ENCODE results near the gene MICOS13.

The MICOS13 gene

DNA sequence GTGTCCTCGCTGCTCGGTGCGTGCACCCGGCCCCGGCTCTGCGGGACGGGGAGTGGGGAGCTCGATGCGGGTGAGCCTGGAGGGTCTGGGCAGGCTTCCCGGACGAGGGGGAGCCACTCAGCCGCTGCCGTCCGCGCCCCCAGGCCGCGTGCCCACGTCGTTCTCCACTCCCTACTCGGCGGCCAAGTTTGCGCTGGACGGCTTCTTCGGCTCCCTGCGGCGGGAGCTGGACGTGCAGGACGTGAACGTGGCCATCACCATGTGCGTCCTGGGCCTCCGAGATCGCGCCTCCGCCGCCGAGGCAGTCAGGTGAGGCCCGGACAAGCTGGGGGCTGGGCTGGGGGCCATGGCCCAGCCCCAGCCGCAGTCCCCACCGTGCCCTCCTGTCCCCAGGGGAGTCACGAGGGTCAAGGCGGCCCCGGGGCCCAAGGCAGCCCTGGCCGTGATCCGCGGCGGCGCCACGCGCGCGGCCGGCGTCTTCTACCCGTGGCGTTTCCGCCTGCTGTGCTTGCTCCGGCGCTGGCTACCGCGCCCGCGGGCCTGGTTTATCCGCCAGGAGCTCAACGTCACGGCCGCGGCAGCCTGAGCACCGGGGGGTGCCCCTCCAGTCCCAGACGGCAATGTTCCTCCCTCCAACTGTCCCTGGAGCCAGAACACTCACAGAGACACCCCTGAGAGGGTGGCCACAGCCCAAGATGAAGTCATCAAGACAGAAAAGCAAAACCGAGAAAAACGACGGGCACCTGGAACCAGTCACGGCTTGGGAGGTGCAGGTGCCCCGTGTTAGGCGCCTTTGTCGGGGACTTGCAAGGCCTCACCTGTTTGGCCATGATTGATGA lies 7.3 kb upstream of the MICOS13 start:
- in situ Hi-C loops (cut with MboI; ENCODE audit: low sequenced_read_pairs), result no loop called here

DNA sequence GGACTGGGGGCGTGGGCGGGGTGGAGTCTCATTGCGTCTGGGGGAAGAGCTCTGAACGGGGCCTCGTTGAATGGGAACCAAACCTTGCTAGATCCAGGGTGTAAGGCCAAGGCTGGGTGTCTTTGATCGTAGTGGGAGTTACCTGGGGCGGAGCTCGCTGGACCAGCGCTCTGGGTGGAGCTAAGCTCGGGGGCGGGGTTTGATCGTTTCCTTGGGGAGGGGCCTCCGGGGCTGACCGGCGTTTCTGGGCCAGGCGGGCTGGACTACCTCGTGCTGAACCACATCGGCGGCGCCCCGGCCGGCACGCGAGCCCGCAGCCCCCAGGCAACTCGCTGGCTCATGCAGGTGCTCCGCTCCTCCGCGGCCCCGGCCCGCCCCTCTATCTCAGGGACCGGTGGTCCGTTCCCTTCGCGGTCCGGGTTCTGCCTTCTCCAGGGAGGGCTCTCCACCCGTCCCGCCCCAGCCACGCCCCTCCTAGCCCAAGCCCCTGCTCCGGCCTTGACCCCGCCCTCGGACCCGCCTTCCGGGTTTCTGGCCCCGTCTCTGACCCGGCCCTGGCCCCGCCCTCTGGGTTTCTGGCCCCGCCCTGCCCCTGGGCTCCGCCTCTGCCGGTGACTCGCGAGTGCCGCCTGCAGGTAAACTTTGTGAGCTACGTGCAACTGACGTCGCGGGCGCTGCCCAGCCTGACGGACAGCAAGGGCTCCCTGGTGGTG lies 6.5 kb upstream of the MICOS13 start:
- in situ Hi-C loops (cut with MboI; ENCODE audit: low sequenced_read_pairs), result no loop called here

DNA sequence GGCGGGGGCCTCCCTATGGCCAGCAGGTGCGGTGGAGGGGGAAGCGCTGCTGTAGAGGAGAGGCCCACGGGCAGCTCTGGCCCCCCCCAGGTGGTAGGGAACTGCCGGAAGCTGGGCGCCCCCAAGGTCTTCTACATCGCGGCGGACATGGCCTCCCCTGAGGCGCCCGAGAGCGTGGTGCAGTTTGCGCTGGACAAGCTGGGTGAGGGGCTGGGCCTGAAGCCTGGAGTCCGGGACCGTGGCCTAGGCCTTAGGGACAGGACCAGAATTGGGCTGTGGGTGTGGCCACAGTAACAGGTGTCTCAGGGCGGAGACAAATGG lies 6.0 kb upstream of the MICOS13 start:
- in situ Hi-C loops (cut with MboI; ENCODE audit: low sequenced_read_pairs), result no loop called here

DNA sequence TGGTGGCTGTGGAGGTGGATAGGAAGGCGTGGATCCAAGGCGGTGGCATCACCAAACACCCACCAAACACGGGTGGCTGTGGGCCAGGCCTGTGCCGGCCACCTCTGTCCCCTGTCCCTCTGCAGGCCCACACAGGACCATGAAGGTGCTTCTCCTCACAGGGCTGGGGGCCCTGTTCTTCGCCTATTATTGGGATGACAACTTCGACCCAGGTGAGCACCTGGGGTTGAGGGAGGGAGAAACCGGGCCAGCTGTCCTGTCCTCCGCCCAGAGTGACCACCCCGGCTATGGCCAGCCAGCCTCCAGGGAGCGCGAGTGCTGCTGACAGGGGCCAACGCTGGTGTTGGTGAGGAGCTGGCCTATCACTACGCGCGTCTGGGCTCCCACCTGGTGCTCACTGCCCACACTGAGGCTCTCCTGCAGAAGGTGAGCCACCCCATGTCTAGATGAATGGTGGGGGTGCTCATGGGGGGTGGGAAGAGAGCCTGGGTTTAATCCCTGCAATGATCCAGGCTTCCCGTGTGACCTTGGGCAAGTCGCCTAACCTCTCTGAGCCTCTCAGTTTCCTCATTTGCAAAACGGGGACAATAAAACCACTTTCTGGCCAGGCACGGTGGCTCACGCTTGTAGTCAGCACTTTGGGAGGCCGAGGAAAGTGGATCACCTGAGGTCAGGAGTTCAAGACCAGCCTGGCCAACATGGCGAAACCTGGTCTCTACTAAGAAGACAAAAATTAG lies 4.5 kb upstream of the MICOS13 start:
- in situ Hi-C loops (cut with MboI; ENCODE audit: low sequenced_read_pairs), result no loop called here

DNA sequence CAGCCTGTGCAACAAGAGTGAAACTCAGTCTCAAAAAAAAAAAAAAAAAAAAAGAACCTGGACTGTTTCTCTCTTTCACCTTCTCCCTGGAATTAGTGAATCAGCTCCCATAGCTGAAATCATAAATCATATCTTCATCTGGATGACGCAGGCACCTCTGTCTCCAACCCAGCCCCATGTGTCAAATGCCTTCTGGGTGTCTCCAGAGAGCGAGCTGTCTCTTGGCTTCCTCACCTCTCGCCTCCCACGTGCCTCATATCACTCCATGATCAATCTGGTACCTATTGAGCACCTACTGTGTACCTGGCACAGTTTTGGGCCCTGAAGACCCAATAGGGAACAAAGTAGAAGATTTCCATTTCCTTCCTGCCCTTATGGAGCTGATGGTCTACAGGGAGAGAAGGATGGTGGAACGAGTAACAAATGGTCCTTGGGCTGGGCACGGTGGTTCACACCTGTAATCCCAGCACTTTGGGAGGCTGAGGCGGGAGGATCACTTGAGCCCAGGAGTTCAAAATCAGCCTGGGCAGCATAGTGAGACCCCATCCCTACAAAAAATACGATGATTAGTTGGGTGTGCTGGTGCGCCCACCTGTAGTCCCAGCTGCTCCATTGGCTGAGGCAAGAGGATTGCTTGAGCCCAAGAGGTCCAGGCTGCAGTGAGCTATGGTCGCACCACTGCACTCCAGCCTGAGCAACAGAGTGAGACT lies 3.0 kb upstream of the MICOS13 start:
- in situ Hi-C loops (cut with MboI; ENCODE audit: low sequenced_read_pairs), result no loop called here

DNA sequence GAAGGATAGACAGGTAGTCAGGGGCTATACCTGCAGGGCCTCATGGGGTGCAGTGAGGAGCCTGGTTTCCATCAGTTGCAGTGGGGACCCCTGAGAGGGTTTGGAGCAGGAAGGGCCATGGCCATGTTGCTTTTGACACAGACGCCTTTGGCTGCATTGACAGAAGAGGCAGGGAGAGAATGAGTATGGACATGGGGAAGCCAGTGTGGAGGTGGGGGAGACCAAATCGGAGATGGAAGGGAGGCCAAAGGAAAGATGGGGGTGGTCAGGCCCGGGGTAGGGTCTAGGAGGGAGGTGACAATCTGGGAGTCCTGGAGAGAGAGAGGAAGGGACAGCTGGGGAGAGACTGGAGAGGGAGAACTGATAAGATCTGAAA lies 1.8 kb upstream of the MICOS13 start:
- in situ Hi-C loops (cut with MboI; ENCODE audit: low sequenced_read_pairs), result no loop called here

DNA sequence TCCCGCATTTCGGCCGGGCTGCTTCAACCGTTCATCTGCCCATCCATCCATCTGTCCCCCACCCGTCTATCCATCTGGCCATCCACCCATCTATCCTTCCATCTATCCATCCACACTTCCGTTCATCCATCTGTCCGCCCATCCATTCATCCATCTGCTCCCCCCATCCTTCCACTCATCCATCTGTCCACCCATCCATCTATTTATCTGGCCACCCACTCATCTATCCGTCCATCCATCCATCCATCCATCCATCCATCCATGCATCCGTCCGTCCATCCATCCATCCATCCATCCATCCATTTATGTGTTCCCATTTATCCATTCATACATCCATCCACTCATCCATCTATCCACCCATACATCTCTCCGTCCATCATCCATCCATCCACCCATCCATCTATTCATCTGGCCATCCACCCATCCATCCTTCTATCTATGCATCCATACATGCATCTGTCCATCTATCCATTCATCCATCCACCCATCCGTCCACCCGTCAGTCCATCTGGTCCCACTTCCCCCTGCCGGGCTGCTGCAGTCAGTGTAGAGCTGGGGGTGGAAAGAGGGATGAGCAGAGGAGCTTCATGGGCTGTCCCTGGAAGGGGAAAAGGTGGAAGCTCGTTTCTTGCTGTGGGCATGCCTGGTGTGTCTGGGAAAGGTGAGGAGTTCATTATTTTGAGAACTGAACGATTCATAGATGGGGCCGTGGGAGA lies 1.2 kb upstream of the MICOS13 start:
- in situ Hi-C loops (cut with MboI; ENCODE audit: low sequenced_read_pairs), result no loop called here

DNA sequence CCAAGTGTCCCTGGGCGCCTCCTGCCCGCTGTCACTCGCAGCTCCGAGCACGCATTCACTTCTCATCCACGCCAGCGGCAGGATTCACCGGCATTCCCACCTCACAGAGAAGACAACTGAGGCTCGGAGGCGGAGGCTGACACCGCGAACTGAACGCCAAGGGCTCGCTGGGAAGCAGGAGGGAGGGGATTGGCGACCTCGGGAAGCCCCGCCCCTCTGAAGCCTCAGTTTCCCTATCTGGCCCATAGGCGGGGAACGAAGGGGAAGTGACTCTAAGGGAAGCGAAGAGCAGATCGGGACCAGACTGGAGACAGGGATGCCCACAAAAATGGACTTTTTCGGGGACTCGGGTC lies 256 bp downstream of the MICOS13 start:
- in situ Hi-C loops (cut with MboI; ENCODE audit: low sequenced_read_pairs), result no loop called here

DNA sequence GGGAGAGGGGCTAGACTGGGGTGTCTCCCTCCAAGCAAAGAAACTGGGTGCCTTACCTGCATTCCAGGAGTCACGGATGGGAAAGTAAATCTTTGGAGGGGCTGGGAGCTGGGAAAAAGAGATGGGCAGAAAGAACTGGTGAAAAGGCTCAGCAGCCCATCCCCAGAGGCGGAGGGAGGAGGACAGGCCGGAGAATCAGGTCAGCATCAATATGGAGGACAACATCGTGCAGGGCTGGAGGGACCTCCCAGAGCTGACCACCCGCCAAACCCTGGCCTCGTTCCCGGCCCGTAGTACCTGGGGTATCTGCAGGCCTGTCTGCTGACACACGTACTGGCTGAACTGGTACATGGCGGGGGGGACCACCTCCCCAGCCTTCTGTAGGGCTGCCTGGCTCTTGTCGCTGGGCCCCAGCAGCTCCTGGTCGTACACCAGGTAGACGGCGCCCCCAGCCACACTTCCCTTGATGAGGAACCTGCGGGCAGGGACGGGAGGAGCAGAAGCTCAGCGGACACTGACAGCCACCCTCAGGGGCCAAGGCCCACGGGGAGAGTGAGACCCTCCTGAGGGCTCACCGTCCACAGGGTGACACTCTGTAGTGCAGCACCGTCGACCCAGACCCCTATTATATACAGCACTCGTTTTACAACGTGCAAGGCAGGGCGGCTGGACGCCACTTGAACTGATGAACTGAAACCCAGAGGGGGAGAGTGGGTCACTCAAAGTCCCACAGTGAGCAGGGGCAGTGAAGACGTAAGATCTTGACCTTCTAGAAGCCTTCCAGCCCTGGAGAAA lies 830 bp downstream of the MICOS13 start:
- in situ Hi-C loops (cut with MboI; ENCODE audit: low sequenced_read_pairs), result no loop called here

DNA sequence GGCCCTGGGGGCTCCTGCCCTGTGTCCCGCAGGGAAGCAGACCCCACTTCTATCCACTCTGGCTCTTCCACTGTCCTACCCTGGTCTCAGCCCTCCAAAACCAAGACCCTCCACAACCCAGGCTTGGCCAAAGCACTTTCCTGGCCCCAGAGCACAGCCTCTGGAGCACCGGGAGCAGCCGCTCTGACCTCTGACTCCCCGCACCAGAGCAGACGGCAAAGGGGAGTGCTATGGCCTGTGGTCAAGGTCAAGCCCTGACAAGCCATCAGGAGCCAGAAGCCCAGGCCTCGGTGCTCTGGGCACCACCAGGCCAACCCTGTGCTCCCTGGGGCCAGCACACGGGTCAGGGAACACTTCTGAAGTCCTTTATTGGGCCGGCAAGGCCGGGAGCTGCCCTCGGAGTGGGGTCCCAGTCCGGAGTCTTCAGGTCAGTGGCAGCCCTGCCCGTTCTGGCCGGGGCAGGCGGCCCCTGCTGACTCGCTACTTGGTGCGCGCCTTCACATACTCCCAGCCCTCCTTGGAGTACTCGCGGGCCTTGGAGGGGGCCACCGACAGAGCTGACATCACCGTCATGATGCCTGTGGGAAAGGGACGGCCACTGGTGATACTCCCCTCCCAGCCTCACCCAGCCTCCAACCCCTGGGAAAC lies 2.1 kb downstream of the MICOS13 start:
- in situ Hi-C loops (cut with MboI; ENCODE audit: low sequenced_read_pairs), result no loop called here

DNA sequence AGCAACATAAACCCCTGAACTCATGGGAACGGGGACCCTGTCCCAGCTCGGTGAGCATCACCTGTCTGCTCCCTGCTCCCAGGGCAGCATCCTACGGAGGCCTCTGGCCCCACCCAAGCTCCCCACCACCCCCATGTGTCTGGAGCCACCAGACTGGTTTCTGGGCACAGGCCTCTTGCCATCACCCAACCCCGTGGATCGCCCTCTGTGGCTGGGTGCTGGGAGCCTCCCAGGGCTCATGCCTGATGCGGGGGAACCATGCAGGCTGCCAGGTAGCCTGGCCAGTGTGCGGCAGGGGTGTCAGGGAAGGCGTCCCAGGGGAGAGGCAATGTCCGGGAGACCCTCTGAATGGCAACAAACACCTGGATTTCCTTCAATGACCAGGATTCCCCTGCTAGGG lies 2.7 kb downstream of the MICOS13 start:
- in situ Hi-C loops (cut with MboI; ENCODE audit: low sequenced_read_pairs), result no loop called here

DNA sequence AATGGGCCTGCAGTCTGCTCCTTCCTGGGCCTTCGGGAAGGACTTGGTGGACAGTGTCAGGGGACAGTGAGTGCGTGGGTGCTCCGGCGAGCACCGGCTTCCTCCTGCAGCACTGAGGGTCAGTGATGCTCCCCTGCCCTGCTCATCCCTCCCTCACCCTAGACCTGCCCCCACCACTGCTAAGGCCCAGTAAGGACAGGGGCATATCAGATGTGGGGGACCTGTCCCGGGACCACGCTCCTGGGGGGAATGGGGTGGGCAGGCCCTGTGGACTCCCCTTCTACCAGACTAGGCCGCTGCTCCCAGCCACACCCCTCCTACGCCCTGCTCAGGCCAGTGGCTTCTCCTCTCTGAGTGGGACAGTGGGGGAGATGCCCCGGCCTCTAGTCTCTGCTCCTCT lies 3.2 kb downstream of the MICOS13 start:
- in situ Hi-C loops (cut with MboI; ENCODE audit: low sequenced_read_pairs), result no loop called here

DNA sequence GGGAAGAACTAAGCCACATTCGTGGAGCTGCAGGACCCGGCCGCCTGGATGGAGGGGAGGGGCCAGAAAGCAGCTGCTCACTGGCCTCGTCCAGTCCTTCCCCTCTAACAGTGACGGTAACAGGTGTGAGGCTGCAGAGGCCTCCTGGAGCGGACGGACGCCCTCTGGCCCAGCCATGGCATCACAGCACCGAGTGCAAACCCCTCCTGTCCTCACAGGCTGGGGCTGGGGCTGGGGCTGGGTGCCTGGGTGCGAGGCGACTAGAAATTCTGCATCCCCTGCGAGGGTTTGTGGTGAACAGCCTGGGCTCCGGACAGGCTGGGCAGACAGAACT lies 3.6 kb downstream of the MICOS13 start:
- in situ Hi-C loops (cut with MboI; ENCODE audit: low sequenced_read_pairs), result no loop called here

DNA sequence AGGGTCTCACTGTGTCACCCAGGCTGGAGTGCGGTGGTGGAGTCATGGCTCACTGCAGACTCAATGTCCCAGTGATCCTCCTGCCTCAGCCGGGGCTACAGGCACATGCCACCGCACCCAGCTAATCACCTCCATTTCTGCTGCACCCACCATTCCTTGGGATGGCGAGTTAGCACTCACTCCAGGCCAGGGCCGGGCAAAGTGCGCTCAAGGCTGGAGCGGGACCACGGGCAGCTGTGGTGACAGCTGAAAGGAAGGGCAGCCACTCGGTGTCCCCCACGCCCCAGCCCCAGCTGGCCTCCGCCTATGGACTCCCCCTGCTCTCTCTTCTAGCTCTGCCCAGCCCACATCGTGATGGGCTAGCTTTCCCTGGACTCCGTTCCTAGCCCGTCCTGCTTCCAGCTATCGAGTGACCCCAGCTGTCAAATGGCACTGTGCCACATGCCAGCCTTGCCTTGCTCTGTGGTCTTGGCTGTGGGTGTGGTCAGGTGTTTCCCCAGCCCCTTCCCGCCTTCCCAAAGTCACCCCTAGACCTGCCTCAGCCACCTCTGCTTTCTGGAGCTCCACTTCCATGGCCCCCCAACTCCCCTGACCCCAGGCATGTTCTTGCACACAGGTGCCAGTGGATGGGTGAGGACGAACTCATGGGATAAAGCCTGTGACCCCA lies 4.1 kb downstream of the MICOS13 start:
- in situ Hi-C loops (cut with MboI; ENCODE audit: low sequenced_read_pairs), result no loop called here

DNA sequence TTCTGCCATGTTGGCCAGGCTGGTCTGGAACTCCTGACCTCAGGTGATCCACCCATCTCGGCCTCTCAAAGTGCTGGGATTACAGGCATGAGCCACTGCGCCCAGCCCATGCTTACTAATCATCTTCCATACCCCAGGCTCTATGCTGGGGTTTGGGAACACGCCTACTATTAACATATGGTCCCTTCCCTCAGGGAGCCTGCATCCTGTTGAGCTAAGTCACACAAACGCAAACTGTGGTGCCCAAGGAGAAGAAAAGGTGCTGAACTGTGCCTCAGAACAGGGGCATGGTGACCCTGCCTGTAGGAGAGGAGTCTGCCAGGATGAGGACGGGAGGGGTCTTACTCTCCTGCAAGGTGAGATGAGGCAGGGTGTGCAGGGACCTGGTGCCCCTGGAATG lies 5.6 kb downstream of the MICOS13 start:
- in situ Hi-C loops (cut with MboI; ENCODE audit: low sequenced_read_pairs), result no loop called here

DNA sequence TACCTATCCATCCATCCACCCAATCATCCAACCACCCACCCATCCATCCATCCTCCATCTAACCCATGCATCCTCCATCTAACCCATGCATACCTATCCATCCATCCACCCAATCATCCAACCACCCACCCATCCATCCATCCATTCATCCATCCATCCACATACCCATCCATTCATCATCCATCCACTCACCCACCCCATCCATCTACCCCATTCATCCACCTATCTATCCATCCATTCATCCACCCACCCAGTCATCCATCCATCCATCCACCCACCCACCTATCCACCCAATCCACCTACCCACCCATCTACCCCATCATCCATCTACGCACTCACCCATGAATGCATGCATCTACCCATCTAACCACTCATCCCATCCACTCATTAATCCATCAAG lies 6.6 kb downstream of the MICOS13 start:
- in situ Hi-C loops (cut with MboI; ENCODE audit: low sequenced_read_pairs), result no loop called here

DNA sequence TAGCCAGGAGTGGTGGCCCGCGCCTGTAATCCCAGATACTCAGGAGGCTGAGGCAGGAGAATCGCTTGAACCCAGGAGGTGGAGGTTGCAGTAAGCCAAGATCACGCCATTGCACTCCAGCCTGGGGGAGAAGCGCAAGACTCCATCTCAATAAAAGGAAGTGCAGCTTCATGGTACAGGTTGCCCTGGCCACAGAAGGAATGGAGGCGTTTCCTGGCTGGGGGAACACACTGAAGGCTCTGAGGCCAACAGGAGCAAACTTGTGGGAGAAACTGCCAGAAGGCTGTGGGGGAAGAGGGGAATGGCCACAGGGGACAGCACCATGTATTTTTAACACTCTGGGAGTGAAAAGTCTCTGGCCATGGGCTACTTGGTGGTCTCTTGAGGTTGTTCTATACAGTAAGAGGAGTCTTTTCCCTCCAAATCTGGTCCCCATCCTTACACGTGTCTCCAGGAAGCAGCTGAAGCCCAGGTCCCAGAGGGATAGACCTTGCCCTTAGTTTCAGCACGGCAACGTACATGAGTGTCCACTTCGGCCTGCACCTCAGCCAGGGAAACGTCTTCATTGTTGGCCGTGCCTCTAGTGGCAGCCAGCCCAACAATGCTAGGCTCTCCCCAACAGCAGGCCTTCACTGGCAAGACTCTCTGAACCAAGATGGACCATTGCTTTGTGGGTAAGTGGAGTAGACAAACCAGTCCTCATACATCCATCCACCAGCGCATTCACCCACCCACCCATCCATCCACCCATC lies 7.4 kb downstream of the MICOS13 start:
- in situ Hi-C loops (cut with MboI; ENCODE audit: low sequenced_read_pairs), result no loop called here

DNA sequence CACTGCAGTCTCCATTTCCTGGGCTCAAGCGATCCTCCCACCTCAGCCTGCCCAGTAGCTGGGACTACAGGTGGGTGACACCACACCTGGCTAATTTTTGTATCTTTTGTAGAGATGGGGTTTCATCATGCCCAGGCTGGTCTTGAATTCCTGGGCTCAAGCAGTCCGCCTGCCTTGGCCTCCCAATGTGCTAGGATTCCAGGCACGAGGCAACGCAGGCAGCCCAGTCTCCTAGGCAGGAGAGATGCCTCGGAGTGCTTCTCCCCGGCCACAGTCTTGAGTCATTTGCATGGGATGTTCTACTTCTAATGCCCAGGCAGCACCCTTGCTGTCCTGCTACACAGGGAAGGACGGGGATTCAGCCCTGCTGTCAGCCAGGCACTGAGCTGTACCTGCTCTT lies 8.7 kb downstream of the MICOS13 start:
- in situ Hi-C loops (cut with MboI; ENCODE audit: low sequenced_read_pairs), result no loop called here
